SU-DHL-6 (cell line): ENCODE results near the gene TNIK.

Experiments used
- H2AFZ ChIP-seq: fragments of 200-600 bp; sonication (generic); 2 replicates; pipeline ENCODE4 v1.6.1; 2014; ENCODE audit warnings: low read depth, mild to moderate bottlenecking, moderate library complexity, mixed read lengths, antibody characterized with exemption, low read length; ENCODE audit not compliant: severe bottlenecking
- H3F3A ChIP-seq: fragments of 200-600 bp; shearing (Covaris generic); 2 replicates; pipeline ENCODE4 v1.6.0; 2016; ENCODE audit warnings: antibody characterized with exemption, mild to moderate bottlenecking; ENCODE audit not compliant: insufficient read depth
- H3K27ac ChIP-seq: fragments of 200-600 bp; sonication (generic); 2 replicates; pipeline ENCODE4 v1.5.1; 2016; ENCODE audit warnings: low read depth, mild to moderate bottlenecking, low read length, moderate library complexity, mixed read lengths
- H3K27me3 ChIP-seq: fragments of 200-600 bp; sonication (generic), shearing (Covaris generic); 2 replicates; pipeline ENCODE4 v1.6.0; 2014; ENCODE audit warnings: mild to moderate bottlenecking, low read length
- H3K36me3 ChIP-seq: fragments of 200-600 bp; sonication (generic); 2 replicates; pipeline ENCODE4 v1.6.1; 2014; ENCODE audit warnings: mild to moderate bottlenecking, low read length, mixed read lengths
- H3K4me2 ChIP-seq: fragments of 300-600, 200-600 bp; shearing (Covaris generic), sonication (generic); 2 replicates; pipeline ENCODE4 v1.6.0; 2014; ENCODE audit warnings: low read length, low read depth, mild to moderate bottlenecking; ENCODE audit not compliant: poor library complexity, severe bottlenecking
- H3K4me3 ChIP-seq: fragments of 200-600 bp; sonication (generic); 2 replicates; pipeline ENCODE4 v1.5.1; 2014; ENCODE audit warnings: antibody characterized with exemption, low read length, mild to moderate bottlenecking, mixed read lengths; ENCODE audit not compliant: insufficient read depth, poor library complexity, severe bottlenecking
- H3K79me2 ChIP-seq: fragments of 200-600 bp; sonication (generic); 2 replicates; pipeline ENCODE4 v1.6.1; 2014; ENCODE audit warnings: mild to moderate bottlenecking, low read length, moderate library complexity; ENCODE audit not compliant: insufficient read depth
- H3K9ac ChIP-seq: fragments of 200-600 bp; sonication (generic); 2 replicates; pipeline ENCODE4 v1.7.0; 2014; ENCODE audit warnings: mild to moderate bottlenecking, low read length
- H3K9me2 ChIP-seq: fragments of 200-600 bp; sonication (generic); replicated peaks from 2 replicates; pipeline ENCODE4 v1.6.1; 2014; ENCODE audit warnings: low read length; ENCODE audit not compliant: insufficient read depth
- H3K9me3 ChIP-seq: fragments of 200-600 bp; sonication (generic); 2 replicates; pipeline ENCODE4 v1.6.1; 2014; ENCODE audit warnings: low read length, mixed read lengths; ENCODE audit not compliant: insufficient read depth
- H4K20me1 ChIP-seq: fragments of 200-600 bp; sonication (generic); 2 replicates; pipeline ENCODE4 v1.6.1; 2014; ENCODE audit warnings: low read depth, mild to moderate bottlenecking, antibody characterized with exemption, low read length, moderate library complexity, mixed read lengths
- CTCF ChIP-seq: fragments of 200-600 bp; sonication (generic); IDR thresholded peaks from one replicate; pipeline ENCODE4 v1.5.1; 2017; ENCODE audit warnings: antibody characterized with exemption, mild to moderate bottlenecking, low read length, moderate library complexity; ENCODE audit not compliant: insufficient read depth, poor library complexity, severe bottlenecking
- EZH2phosphoT487 ChIP-seq: fragments of 200-600 bp; sonication (generic), shearing (Covaris generic); conservative IDR thresholded peaks from 2 replicates; pipeline ENCODE4 v1.6.1; 2018; ENCODE audit warnings: mild to moderate bottlenecking, antibody characterized with exemption, low read length, moderate library complexity, mixed read lengths

The TNIK gene

GRCh38 chr3:171159024-171159821 lies 301.0 kb downstream of the TNIK start:
- H3K27ac ChIP-seq, result no peak overlapping the region
- H3K9me2 ChIP-seq, result no peaks in the 10 kb centered on the region
- H3K4me2 ChIP-seq, result no peak overlapping the region
- H3K36me3 ChIP-seq, result no peaks in the 10 kb centered on the region
- H2AFZ ChIP-seq, result no peak overlapping the region
- no peaks in the 10 kb centered on the region for H3F3A ChIP-seq
- no peaks in the 10 kb centered on the region for H3K79me2 ChIP-seq
- H3K27me3 ChIP-seq, result no peaks in the 10 kb centered on the region
- TF ChIP-seq EZH2phosphoT487, result no peak
- no peaks in the 10 kb centered on the region for H4K20me1 ChIP-seq
- H3K9me3 ChIP-seq, result no peaks in the 10 kb centered on the region
- H3K9ac ChIP-seq, result no peak overlapping the region
- H3K4me3 ChIP-seq, result no peak overlapping the region

- no peaks in the 10 kb centered on the region for H3K36me3 ChIP-seq
- no peak overlapping the region for H3K4me3 ChIP-seq
- no peak overlapping the region for H3K27ac ChIP-seq
- H3F3A ChIP-seq, result no peaks in the 10 kb centered on the region
- no peak overlapping the region for H3K9ac ChIP-seq
- no peak overlapping the region for H3K4me2 ChIP-seq
- H4K20me1 ChIP-seq, result no peaks in the 10 kb centered on the region
- H3K9me3 ChIP-seq, result no peaks in the 10 kb centered on the region
- TF ChIP-seq EZH2phosphoT487 (no peak), CTCF (no peak)
- no peaks in the 10 kb centered on the region for H3K9me2 ChIP-seq
- no peaks in the 10 kb centered on the region for H3K27me3 ChIP-seq
- no peaks in the 10 kb centered on the region for H3K79me2 ChIP-seq
- no peak overlapping the region for H2AFZ ChIP-seq
Observed at GRCh38 chr3:171157980-171158379, 302.2 kb downstream of the TNIK start.

GRCh38 chr3:171157286-171157685 lies 302.9 kb downstream of the TNIK start:
- Histone ChIP-seq H3K4me2 (no peak overlapping the region), H4K20me1 (no peaks in the 10 kb centered on the region)

More at GRCh38 chr3:171157286-171157685, 302.9 kb downstream of the TNIK start:
- no peaks in the 10 kb centered on the region for H3K9me2 ChIP-seq
- H3K27ac ChIP-seq, result no peak overlapping the region
- no peaks in the 10 kb centered on the region for H3K9me3 ChIP-seq
- TF ChIP-seq EZH2phosphoT487, result no peak
- TF ChIP-seq CTCF, result no peak
- no peak overlapping the region for H3K9ac ChIP-seq
- H3F3A ChIP-seq, result no peaks in the 10 kb centered on the region
- H3K36me3 ChIP-seq, result no peaks in the 10 kb centered on the region
- H3K4me3 ChIP-seq, result no peak overlapping the region
- no peaks in the 10 kb centered on the region for H3K27me3 ChIP-seq
- no peak overlapping the region for H2AFZ ChIP-seq
- H3K79me2 ChIP-seq, result no peaks in the 10 kb centered on the region
